HG03095 (cell line): ENCODE data around the gene CDH12.

ENCODE experiments used
- ATAC-seq: cut with Tn5 transposase; IDR thresholded peaks from one replicate; pipeline ENCODE4 v1.9.1; 2021; ENCODE audit warnings: moderate library complexity; ENCODE audit not compliant: unreplicated experiment

Gene CDH12

DNA sequence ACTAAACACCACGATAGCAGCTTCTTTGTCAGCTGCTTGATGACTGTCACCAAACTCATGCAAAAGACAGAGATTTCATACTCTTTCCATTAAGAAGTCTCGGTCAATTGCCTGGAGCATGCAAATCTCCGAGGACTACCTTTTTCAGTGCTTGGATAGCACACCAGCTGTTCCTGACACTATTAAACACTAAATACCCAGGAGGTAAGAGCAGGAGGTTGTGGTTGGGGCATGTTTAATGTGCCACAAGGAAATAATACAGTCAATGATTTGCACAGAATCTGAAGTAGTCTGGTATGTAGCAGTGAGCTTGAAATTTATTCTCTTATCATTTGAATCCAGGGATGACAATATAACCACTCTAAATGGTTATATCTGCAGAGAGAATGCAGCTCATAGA is 996.2 kb downstream of the CDH12 start:
- ATAC-seq: no peak

DNA sequence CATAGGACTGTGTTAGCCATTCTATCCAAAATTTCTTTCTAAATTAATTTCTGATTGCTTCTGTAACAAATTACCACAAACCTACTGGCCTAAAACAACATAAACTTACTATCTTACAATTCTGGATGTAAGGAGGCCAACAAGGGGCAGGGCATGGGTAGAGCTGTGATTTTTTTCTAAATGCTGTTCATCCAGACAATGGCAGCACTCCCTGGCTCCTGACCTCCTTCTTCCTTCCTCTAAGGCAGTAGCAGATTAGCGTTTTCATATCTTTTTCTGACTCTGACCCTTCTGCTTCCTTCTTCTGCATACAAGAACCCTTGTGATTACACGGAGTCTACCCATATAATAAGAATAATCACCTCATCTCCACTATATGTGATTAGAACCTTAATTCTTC is 1005.8 kb downstream of the CDH12 start:
- ATAC-seq: no peak

DNA sequence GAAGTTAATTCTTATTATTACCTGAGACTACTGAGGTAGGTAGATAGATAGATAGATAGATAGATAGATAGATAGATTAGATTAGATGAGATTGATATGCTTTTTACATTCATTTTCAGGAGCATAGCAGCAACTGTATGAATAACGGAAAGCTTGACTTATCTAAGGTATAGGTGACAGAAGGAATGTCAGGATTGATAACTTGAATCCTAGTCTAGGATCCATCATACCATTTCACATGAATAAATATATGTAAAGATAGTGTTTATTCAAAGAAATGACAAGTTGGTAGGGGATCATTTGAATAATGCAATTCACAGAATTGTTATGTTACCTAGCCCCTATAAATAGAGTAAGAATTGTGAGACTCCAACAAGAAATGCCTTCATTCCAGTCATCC is 1008.2 kb downstream of the CDH12 start:
- no peak for ATAC-seq

DNA sequence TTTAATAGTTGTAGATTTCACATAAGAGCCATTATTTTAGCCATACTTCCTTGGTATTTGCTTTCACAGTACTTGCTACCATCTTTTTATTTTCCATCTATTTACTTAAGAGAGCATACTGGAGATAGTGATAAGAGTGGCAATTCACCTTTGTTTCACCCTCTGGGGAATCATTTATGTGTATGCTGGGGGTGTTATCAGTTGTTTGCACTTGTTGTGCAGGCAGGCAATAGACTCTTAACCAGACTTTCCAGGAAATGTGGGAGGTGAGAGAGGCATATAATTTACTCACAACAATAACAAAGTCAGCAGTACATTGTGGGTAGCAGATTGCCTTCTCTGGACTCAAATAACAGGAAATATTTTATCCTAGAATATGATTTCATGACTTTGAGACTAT is 1018.3 kb downstream of the CDH12 start:
- no peak for ATAC-seq

- peak; percentile 84 for ATAC-seq
These were observed 1021.9 kb downstream of the CDH12 start for GRCh38 chr5:21831145-21831787.

GRCh38 chr5:21826884-21827283 is 1026.3 kb downstream of the CDH12 start:
- no peak for ATAC-seq

- ATAC-seq: no peak
These were observed 1029.6 kb downstream of the CDH12 start for GRCh38 chr5:21823588-21823987.

- ATAC-seq: no peak
These were observed 1030.0 kb downstream of the CDH12 start for GRCh38 chr5:21823076-21823574.

DNA sequence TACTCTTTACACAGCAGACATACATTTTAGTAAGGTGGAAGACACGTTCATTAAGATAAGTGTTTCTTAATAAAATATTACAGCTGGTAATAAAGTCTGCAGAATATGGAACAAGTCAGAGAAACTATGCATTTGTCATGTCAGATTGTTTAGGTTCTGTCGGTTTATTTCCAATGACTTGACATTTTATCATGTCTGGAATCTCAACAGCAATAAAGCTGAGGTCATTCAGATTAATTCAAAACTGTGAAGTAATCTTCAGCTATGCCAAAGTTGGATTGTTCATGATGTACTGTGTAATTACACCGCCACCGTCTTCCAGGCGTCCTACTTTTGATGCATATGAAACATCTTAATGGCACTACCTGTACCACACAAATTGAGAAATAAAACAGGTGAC is 1032.6 kb downstream of the CDH12 start:
- no peak for ATAC-seq

- ATAC-seq: no peak
These were observed 1034.8 kb downstream of the CDH12 start for GRCh38 chr5:21818370-21818720.

- ATAC-seq: no peak
These were observed 1035.3 kb downstream of the CDH12 start for GRCh38 chr5:21817668-21818369.

- ATAC-seq: no peak
These were observed 1042.3 kb downstream of the CDH12 start for GRCh38 chr5:21810737-21811316.

DNA sequence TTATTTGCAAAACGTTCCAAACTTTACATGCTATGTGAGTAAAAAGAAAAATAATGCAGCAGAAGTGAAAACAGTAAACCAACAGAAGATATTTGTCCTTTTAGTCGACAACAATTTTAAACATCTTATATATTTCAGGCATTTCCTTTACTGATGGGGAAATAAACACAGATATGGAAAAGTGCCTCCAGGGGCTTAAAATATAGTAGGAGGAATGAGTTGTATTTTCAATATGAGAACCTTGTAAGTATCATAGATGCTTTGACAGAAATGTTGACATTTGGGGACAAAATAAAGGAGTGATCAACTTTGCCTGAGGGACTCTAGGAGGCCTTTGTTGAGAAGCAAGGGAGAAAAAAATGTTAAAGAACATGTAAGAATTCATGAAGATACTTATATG is 1043.5 kb downstream of the CDH12 start:
- no peak for ATAC-seq

DNA sequence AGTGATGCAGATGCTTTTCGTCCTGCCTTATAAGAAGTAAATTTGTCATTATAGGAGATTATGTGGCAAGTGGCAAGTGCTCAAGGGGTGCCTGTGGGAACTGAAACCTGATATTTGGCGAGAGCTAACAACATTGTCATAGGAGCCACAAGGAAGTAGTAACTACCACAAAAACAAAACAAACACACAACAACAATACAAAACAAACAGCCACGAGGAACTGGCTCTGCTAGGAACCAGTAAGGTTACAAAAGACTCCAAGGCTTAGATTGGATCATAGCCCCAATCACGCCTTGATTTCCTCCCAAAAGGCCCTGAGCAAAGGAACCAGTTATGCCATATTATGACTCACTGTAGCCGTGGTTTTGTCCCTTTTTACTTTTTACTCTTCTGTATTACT is 1045.2 kb downstream of the CDH12 start:
- no peak for ATAC-seq

DNA sequence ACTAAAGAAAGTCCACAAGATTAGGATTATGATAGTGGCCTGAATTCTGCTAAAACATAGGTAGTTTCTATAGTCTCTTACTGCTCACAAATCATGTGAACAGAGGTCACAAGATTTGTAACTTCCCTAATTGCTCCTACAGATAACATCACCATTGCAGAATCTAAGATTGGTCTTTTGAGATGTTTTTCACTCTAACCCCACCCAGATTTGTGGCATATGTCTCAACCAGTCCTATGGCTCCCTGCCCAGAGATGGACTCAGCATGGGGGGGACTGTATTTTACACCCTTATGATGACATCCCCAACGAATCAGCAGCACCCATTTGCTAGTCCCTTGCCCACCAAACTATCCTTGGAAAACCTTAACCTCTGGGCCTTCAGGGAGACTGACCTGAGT is 1046.2 kb downstream of the CDH12 start:
- ATAC-seq: no peak

DNA sequence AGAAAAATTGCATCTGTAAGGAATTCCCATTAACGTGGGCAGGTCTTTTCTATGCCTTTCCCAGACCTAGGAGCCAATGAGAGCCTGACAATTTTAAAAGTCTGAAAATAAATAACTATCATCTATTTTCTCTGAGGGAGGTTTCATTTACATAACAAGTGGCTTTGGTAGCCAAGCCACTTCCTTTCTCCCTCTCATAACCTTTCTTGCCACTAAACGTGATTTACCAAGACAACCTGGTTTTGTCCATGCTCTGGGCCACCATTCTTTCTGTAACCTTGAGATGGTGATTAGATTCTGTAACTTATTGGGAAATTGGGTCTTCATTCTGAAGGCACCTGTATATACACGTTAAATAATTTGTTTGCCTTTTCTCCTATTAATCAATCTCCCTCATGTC is 1046.9 kb downstream of the CDH12 start:
- no peak for ATAC-seq

DNA sequence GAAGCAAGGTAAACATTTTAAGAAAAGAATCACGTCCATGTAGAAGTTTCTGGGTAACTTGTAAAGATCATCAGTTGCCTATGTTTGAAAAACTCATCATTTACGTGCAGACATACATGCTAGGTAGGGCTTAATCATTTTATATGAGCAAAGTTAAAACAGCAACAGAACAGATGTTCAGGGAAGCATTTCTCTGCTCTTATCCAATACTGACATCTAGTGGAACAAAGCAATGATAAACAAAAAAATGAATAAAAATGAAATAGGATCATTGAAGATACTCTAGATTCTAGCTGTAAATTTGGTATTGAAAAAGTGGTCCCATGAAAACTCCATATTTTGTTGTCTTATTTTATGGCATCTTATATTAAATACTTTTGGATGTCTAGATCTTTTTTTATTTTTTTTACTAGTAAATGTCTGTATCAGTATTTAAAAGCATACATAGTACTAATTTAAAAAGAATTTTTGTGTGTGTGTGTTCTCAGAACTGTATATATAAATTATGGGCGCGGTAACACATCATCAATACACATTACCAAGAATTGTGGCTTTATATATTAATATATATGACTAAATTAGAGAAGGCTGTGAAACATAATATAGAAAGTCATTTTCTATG is 1050.2 kb downstream of the CDH12 start:
- ATAC-seq: no peak

- no peak for ATAC-seq
These were observed 1051.0 kb downstream of the CDH12 start for GRCh38 chr5:21802100-21802499.

DNA sequence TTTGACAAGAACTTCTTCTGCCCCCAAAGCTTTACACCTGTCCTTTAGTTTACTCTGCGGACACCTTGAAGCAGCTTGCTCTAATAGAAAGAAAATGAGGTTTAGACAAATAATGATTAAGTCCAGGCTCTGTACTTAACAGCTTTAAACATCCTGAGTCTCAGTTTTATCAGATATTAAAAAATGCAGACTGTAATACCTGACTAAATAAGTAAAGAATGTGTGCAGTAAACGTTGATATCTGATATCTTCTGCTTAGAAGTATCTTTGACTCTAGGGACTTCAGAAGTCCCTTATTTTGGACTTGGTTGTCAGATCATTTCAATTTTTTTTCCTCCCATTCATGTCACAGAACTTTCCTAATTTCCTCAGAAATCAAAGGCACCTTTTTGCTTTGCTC is 1060.4 kb downstream of the CDH12 start:
- no peak for ATAC-seq

GRCh38 chr5:21791304-21791703 is 1061.8 kb downstream of the CDH12 start:
- ATAC-seq: no peak

DNA sequence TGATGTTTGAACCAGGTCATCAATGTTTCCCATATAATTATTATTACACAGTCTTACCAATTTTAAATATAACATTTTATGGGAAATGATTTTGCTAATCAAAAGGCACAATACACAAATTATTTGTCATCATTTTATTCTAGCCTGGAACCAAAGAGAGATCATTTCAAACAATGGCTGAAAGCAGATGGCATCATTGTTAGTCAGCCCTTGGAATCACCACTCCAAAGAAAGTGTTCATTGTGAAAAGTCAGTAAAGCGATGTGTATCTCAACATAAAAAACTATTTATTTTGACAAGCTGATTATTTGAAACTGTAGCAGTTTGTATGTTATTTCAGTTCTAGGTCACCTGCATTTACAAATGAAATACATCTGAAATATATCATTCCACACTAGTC is 1068.7 kb downstream of the CDH12 start:
- no peak for ATAC-seq

GRCh38 chr5:21783074-21783679 is 1070.0 kb downstream of the CDH12 start:
- ATAC-seq: no peak
